Mesodermal cell (in vitro differentiated cells): Measurements from ENCODE around the gene MXD3.
"Not testable (repeated sequence)": the region's sequence is repeated elsewhere in the genome, so short reads cannot be mapped to it uniquely, and the experiment has no call there.

Source experiments
- H3K27ac ChIP-seq: 2 replicates; pipeline ENCODE4 v1.7.0; 2013; ENCODE audit warnings: mild to moderate bottlenecking, low read depth, low read length, moderate library complexity; ENCODE audit not compliant: severe bottlenecking
- H3K36me3 ChIP-seq: 2 replicates; pipeline ENCODE4 v1.7.1; 2013; ENCODE audit warnings: mild to moderate bottlenecking, low read length, moderate library complexity; ENCODE audit not compliant: control insufficient read depth, insufficient read depth
- H3K4me1 ChIP-seq: one replicate; pipeline ENCODE4 v1.7.1; 2013; ENCODE audit warnings: mild to moderate bottlenecking, low read length; ENCODE audit not compliant: insufficient read depth, control insufficient read depth, poor library complexity, severe bottlenecking
- H3K4me3 ChIP-seq: 2 replicates; pipeline ENCODE4 v1.7.0; 2013; ENCODE audit warnings: low read length, control low read depth, mild to moderate bottlenecking; ENCODE audit not compliant: insufficient read depth, poor library complexity, severe bottlenecking; ENCODE audit errors: extremely low read depth
- H3K9me3 ChIP-seq: 2 replicates; pipeline ENCODE4 v1.7.1; 2013; ENCODE audit warnings: mild to moderate bottlenecking, low read length, moderate library complexity; ENCODE audit not compliant: control insufficient read depth
- WGBS, 2 experiments: methylation state at CpG; one replicate each; pipeline ENCODE4 v1.1.5; 2013; ENCODE audit warnings: missing lambda C conversion rate in 2 of 2; ENCODE audit not compliant: insufficient coverage in 2 of 2; 5-methylcytosine and 5-hydroxymethylcytosine counted together

Gene MXD3

DNA sequence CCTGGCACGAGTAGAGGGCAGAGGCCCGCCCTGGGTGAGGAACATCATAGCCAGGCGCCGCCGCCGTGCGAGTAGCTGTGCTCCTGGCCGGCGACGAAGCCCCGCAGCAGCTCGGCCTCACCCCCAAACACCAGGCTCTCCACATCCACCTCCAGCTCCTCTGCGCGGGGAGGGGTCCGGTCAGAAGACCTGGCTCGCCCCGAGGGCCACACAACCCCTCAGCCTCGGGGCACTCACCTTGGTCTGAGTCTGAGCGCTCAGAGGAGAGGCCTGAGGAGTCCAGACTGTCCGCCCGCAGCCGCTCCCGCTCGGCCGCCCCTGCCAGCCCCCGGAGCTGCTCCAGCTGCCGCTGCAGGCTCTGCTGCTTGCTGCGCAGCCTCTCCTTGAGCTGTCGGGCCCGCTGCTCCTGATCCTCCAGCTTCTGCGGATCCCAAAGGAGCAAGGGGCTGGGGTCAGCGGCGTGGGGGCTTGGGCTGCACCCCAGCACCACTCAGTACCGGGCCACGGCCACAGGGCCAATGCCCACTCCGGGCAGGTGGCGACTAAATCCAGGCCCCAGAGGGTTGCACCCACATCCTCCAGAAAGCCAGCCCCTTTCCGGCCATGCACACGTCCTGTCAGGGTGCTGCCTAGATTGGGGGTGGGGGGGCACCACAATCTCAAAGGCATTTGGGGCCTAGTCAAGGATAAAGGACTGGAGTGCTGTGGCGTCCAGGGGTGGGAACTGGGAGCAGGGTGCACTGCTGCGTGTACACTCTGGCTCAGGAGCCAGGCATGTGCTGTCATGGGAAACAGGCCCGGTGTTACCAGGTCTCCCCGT is 3.9 kb downstream of the MXD3 start:
- peaks cover 9% of the 10 kb centered on the region for H3K4me1 ChIP-seq
- no peak overlapping the region for H3K27ac ChIP-seq
- H3K9me3 ChIP-seq, result no peaks in the 10 kb centered on the region
- no peak overlapping the region for H3K4me3 ChIP-seq
- peaks cover 41% of the 10 kb centered on the region for H3K36me3 ChIP-seq
- WGBS, 2 experiments, result 95% methylated on average over 29 to 43 of the region's 43 CpGs

DNA sequence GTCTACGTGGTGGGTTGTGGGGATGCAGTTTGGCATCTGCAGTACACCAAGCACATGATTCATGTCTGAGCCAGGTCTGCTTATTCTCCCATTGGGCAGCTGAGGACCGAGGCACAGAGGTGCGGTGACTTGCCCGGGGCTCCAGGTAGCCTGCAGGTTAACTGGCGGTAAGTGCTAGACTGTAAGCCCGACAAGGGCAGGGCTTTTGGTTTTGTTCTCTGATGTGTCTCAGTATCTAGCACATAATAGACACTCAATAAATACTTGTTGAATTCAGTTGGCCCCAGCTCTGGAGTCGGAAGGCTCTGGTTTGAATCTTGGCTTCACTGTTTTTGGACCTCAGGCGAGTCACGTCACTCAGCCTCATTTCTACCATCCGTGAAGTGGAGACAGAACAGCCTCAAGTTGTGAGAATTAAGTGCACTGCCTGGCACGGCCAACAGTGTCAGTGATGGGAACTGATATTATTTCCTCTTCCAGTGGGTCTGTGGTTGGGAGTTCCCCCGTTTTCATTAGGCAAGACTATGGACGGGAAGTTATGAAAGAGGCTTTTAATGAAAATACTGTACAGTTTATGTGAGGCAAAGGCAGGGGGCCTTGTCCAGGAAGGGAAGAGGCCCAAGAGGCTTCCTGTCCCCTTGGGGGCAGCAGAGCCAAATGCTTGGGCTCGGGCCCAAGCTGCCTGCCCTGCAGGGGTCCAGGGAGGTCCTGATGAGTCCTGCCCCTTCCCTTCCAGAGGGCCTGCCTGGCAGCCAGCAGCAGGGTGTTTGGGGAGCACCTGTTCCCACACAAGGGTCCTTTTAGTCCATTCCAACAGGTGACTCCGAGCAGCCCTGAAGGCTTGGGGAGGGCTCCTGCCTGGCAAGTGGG is 4.8 kb downstream of the MXD3 start:
- Histone ChIP-seq H3K4me1 (peaks cover 8% of the 10 kb centered on the region), H3K4me3 (no peak overlapping the region), H3K9me3 (no peaks in the 10 kb centered on the region), H3K27ac (no peak overlapping the region), H3K36me3 (peaks cover 41% of the 10 kb centered on the region)
- 94 to 95% methylated on average over 6 to 13 of the region's 15 CpGs for WGBS, 2 experiments

DNA sequence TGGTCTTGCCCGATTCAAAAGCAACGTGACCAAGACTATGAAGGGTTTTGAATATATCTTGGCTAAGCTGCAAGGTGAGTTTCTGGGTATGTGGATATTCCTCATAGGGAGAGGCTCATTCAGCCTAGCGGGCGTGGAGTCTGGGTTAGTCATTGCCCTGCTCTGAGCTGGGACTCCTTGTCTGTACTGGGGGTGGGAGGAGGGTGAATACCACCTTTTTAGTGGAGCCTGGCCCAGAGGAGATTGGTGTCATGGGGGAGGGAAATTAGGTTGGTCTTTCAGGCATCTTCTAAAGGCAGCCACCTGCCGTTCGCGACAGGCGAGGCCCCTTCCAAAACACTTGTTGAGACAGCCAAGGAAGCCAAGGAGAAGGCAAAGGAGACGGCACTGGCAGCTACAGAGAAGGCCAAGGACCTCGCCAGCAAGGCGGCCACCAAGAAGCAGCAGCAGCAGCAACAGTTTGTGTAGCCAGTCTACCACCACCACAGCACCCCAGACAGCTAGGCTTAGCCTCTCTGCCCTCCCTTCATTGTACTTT is 5.5 kb downstream of the MXD3 start:
- Histone ChIP-seq H3K4me1 (peaks cover 13% of the 10 kb centered on the region), H3K36me3 (peaks cover 47% of the 10 kb centered on the region)
- 92 to 96% methylated on average over 5 to 8 of the region's 11 CpGs for WGBS, 2 experiments
- H3K9me3 ChIP-seq, H3K4me3 ChIP-seq, H3K27ac ChIP-seq: not testable (repeated sequence)

DNA sequence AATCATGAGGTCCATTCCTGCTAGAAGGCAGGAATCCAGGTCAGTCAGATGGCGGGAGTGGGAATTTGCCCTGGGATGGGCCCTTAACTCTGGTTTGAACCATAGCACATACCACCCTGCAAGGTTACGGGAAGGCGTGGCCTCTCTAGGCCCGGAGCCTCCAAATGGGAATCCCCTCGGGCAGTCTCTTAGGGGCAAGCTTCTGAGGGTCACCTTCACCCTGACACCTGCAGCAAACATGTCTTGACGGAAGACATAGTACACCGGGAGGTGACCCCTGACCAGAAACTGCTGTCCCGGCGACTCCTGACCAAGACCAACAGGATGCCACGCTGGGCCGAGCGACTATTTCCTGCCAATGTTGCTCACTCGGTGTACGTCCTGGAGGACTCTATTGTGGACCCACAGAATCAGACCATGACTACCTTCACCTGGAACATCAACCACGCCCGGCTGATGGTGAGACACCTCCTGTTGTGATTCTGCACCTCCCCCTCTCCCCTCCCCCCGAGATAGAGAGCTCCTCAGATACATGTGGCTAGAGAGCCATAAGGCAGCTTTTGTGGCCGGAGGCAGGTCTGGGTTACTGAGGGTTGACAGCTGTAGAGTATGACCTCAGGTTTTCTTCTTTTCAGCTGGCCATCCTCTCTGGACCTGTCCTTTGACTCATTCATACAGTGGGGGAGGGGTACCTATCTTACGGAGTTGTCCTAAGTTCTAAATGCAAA is 7.1 kb downstream of the MXD3 start:
- WGBS, 2 experiments, result 35 to 38% methylated on average over 8 to 13 of the region's 19 CpGs
- Histone ChIP-seq H3K36me3 (peaks cover 47% of the 10 kb centered on the region), H3K9me3 (no peaks in the 10 kb centered on the region), H3K27ac (peak overlapping the region; percentile 67), H3K4me3 (peak overlapping the region; percentile 83), H3K4me1 (peaks cover 21% of the 10 kb centered on the region)

DNA sequence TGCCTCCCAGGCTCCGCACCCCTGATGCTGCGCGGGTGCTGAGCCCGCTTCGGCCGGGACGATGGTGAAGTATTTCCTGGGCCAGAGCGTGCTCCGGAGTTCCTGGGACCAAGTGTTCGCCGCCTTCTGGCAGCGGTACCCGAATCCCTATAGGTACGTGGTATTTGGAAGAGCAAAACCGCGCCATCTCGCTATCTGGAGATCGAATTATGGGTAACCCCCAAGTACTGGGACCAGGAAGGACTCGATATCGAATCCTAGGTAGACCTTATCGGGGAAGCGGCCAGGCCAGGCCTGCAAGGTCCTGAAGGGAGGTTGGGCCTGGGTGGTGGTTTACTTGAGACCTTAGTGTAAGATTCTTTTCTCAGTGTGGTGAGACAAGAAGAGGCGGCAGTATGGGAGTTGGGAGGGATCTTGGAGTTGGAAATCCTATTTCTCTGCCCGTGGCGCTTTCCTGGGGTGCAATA is 7.7 kb downstream of the MXD3 start:
- H3K9me3 ChIP-seq, result no peaks in the 10 kb centered on the region
- H3K27ac ChIP-seq, result peak overlapping the region; percentile 67
- H3K4me1 ChIP-seq, result peaks cover 24% of the 10 kb centered on the region
- WGBS, 2 experiments, result 0 to 1% methylated on average over 22 to 23 of the region's 25 CpGs
- peak overlapping the region; percentile 83 for H3K4me3 ChIP-seq
- peaks cover 41% of the 10 kb centered on the region for H3K36me3 ChIP-seq

DNA sequence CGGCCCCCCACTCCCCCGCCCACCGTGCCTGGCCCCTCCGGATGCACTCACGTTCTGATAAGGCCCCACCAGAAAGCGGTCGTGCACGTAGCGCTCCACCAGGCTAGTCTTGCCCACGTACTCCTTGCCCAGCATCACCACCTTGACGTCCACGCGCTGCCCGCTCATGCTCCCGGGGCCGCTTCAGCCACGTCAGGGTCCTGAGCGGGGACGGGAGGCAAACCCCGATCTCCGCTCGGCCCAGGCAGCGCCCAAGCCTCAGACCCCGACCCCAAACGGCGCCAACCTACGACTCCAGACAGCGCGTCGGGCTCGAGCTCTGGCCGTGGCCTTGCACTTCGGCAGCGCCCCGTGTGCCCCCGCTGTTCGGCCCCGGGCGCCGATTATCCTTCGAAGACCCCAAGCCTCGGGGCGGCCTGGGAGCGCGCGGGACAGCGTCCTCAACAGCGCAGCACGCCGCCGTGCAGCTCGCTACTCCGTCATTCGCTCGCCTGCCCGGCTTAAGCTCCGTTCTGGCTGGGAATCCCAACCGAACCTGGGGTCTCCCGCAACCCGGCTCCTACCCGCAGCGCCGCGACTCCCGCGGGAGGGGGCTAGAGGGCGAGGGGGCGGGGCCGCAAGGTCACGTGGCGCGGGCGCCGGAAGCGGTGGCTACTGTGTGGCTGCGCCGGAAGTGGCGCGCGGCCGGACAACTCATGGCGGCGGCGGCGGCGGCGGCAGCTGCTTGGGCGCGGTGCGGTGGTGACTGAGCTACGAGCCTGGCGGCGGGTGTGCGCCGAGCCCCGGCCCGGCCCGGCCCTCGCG is 8.4 kb downstream of the MXD3 start, which contains the start of the genes PRELID1 and RAB24:
PRELID1 (plus strand) TSS at position 679 of the 804 bp plus-strand sequence. CDS start 187 bp downstream, outside the sequence.
RAB24 (minus strand) TSS at position 599 of the 804 bp plus-strand sequence; CDS start at position 168, 431 bp downstream.
- Histone ChIP-seq H3K4me1 (peaks cover 24% of the 10 kb centered on the region), H3K27ac (peak within 1 kb of the TSS; percentile 67), H3K9me3 (no peaks in the 10 kb centered on the region), H3K36me3 (peaks cover 41% of the 10 kb centered on the region), H3K4me3 (peak within 1 kb of the TSS; percentile 83)
- WGBS, 2 experiments, result 0% methylated on average over 86 to 95 of the region's 100 CpGs

DNA sequence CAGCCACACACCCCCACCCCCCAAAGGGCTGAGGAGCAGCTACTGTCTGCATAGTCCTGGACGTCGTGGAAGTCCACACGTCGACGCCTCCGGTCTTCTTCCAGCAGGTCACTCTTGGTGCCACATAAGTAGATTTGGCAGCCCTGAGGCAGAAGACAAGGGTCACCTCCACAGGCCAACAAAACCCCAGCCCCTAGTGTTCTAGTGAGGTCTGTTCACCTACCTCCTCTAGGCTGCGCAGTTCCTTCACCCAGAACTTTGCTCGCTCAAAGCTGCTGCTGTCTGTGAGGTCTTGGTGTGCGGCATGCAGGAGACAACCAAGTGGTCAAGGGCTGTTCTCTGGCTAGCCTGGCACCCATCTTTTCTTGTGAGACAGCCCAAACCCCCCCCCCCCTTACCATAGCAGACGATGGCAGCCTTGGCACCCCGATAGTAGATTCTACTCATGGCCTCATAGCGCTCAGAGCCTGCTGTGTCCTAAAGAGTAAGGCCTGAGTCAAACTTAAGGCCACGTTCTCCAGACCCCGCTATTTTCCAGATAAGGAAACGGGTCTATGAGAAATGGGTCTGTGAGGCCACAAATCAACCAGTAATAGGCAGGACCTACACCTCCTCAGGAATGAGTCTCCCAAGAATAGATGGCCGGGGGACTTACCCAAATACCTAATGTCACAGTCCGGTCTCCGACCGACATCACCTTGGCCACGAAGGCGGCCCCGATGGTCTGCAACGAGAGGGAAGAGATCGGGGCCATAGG is 9.2 kb downstream of the MXD3 start:
- Histone ChIP-seq H3K36me3 (peaks cover 43% of the 10 kb centered on the region), H3K9me3 (no peaks in the 10 kb centered on the region), H3K4me1 (peaks cover 24% of the 10 kb centered on the region), H3K4me3 (peak overlapping the region; percentile 83), H3K27ac (no peak overlapping the region)
- 50 to 53% methylated on average over 22 to 23 of the region's 24 CpGs for WGBS, 2 experiments

DNA sequence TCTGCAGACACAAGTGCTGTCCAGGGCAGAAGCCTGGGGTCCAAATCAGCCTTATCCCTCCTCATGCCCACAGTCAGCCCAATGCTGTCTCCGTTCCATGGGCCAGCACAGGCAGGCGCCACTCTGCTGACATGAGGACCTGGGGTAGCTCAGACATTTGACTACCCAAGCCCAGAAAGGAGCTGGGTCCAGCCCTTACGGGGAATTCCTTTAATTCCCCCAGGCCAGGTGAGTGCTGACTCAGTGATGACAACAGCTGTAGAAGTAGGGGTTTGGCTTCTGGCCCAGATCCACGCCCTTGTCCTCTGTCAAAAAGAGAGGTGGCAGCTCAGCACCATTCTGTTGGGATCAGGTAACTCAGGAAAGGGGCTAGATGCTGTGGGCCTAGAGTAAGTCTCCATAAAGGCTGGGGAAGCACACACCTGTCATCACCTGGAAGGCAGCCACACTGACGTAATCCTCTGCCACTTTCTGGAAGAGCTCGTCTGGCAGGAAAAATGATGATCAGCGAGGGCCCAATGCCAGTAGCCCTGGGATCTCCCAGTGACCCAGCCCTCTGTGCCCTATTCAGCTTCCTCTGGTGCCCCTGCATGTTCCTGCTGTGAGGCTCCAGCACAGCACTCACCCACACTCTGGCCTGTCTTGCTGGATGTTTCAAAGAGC is 10.1 kb downstream of the MXD3 start:
- Histone ChIP-seq H3K9me3 (no peaks in the 10 kb centered on the region), H3K27ac (no peak overlapping the region), H3K36me3 (peaks cover 46% of the 10 kb centered on the region), H3K4me3 (no peak overlapping the region), H3K4me1 (peaks cover 24% of the 10 kb centered on the region)
- 90 to 100% methylated on average over 5 to 7 of the region's 7 CpGs for WGBS, 2 experiments

DNA sequence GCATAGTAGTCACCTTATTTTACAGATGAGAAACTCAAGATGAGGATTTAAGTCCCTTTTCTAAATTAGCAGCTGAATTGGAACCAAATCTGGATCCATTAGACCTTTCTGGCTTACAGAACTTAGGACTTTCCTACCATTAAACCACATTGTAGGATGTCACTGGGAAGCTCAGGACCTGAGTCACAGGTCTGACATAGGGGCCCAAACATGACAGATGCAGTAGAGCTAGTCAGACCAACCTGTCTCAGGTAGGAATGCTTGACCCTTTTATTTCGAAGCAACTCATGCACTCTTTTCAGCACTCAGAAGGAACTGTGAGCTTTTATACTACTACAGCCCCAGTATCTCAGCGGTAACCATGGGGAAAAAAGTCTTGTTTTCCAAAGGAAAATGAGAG is 10.7 kb downstream of the MXD3 start:
- no peak overlapping the region for H3K4me3 ChIP-seq
- H3K9me3 ChIP-seq, result no peaks in the 10 kb centered on the region
- H3K4me1 ChIP-seq, result peaks cover 25% of the 10 kb centered on the region
- peak overlapping the region; percentile 62 for H3K27ac ChIP-seq
- 100% methylated on average over 2 of the region's 2 CpGs; no CpG with 5 or more reads in 1 of the 2 experiments for WGBS, 2 experiments
- peaks cover 49% of the 10 kb centered on the region for H3K36me3 ChIP-seq
